HEK293T (cell line): ENCODE results near the gene GPAT3.

ENCODE experiments used
- BHLHE40 ChIP-seq: fragments of 450-650 bp; IDR thresholded peaks from 2 replicates; pipeline ENCODE4 v1.6.1; 2016; ENCODE audit warnings: mild to moderate bottlenecking, moderate library complexity, borderline replicate concordance
- CTBP1 ChIP-seq: fragments of 450-650 bp; IDR thresholded peaks from 2 replicates; pipeline ENCODE4 v1.6.1; 2016; ENCODE audit warnings: borderline replicate concordance
- FOXA1 ChIP-seq: fragments of 450-650 bp; IDR thresholded peaks from 2 replicates; pipeline ENCODE4 v1.6.1; 2016; ENCODE audit warnings: mild to moderate bottlenecking
- FOXK2 ChIP-seq: fragments of 450-650 bp; IDR thresholded peaks from 2 replicates; pipeline ENCODE4 v1.6.1; 2016; ENCODE audit warnings: mild to moderate bottlenecking
- FOXM1 ChIP-seq: fragments of 450-650 bp; IDR thresholded peaks from 2 replicates; pipeline ENCODE4 v1.6.1; 2017; ENCODE audit warnings: mild to moderate bottlenecking, borderline replicate concordance
- HDGF ChIP-seq: fragments of 450-650 bp; IDR thresholded peaks from 2 replicates; pipeline ENCODE4 v1.6.1; 2017; ENCODE audit warnings: antibody characterized with exemption, borderline replicate concordance
- L3MBTL2 ChIP-seq: fragments of 450-650 bp; conservative IDR thresholded peaks from 2 replicates; pipeline ENCODE4 v1.6.1; 2016; ENCODE audit warnings: mild to moderate bottlenecking
- SP1 ChIP-seq: fragments of 450-650 bp; IDR thresholded peaks from 2 replicates; pipeline ENCODE4 v1.6.1; 2017
- SUZ12 ChIP-seq: fragments of 450-650 bp; IDR thresholded peaks from 2 replicates; pipeline ENCODE4 v1.6.1; 2016; ENCODE audit warnings: mild to moderate bottlenecking
- TARDBP ChIP-seq: fragments of 450-650 bp; IDR thresholded peaks from 2 replicates; pipeline ENCODE4 v1.6.1; 2016

GRCh38 chr4:83503974-83504373, 31.9 kb upstream of the GPAT3 start:
- TF ChIP-seq TARDBP (no peak), FOXM1 (no peak), HDGF (no peak), BHLHE40 (no peak), SUZ12 (no peak), FOXA1 (no peak), SP1 (no peak), CTBP1 (no peak), FOXK2 (no peak), L3MBTL2 (no peak)
